GM12874 (cell line): ENCODE data around the gene GTF3C2.

Source experiments
- TF ChIP-seq, protein P1 (sequence below): IDR thresholded peaks from 2 replicates; pipeline ENCODE4 v1.5.1; 2011; ENCODE audit warnings: low read depth, mild to moderate bottlenecking, control low read depth, low read length, moderate library complexity; ENCODE audit not compliant: insufficient read depth

Gene GTF3C2

GRCh38 chr2:27380626-27381545, 24.3 kb upstream of the GTF3C2 start, which contains the start of gene ZNF513:
ZNF513 (minus strand) TSS chr2:27380734; CDS start chr2:27380526, 208 bp downstream.
- TF ChIP-seq, protein P1, sequence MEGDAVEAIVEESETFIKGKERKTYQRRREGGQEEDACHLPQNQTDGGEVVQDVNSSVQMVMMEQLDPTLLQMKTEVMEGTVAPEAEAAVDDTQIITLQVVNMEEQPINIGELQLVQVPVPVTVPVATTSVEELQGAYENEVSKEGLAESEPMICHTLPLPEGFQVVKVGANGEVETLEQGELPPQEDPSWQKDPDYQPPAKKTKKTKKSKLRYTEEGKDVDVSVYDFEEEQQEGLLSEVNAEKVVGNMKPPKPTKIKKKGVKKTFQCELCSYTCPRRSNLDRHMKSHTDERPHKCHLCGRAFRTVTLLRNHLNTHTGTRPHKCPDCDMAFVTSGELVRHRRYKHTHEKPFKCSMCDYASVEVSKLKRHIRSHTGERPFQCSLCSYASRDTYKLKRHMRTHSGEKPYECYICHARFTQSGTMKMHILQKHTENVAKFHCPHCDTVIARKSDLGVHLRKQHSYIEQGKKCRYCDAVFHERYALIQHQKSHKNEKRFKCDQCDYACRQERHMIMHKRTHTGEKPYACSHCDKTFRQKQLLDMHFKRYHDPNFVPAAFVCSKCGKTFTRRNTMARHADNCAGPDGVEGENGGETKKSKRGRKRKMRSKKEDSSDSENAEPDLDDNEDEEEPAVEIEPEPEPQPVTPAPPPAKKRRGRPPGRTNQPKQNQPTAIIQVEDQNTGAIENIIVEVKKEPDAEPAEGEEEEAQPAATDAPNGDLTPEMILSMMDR = no peak

- TF ChIP-seq, protein P1 = no peak
Observed at GRCh38 chr2:27379836-27380625, 23.5 kb upstream of the GTF3C2 start.

GRCh38 chr2:27379383-27379835, 22.8 kb upstream of the GTF3C2 start:
- TF ChIP-seq, protein P1 = no peak

DNA sequence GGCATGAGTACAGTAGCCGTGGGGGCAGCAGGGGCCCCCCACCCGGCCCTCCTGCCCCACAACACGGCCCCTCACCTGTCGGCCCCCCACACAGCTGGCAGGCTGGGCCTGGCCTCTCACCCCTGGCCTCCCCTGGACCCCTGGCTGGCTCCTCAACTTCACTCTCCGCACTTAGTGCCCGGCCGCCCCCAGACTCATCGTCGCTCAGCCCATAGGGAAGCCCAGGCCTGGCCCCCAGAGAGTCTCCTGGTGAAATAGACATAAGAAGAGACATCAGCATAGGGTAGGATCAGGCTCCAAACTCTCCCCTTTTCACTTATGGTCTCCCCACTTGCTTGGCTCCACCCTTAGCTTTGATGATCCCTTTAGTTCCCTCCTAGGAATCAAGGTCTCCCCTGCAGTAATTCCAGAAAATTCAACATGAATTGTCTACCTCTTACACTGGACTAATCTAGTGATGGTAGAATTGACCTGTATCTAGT, 22.3 kb upstream of the GTF3C2 start:
- TF ChIP-seq, protein P1 = no peak

GRCh38 chr2:27378096-27378808, 21.7 kb upstream of the GTF3C2 start:
- TF ChIP-seq, protein P1 = peak; percentile 10; the same call in 1 of the 2 replicates

GRCh38 chr2:27377618-27378095, 21.1 kb upstream of the GTF3C2 start:
- TF ChIP-seq, protein P1 = no peak
